Motor neuron (in vitro differentiated cells): ENCODE results near the gene RMRP. TPM values are rescaled to one million over a fixed set of nuclear protein-coding genes. Genes with fewer than 3 reads are reported as not detected.
A peak's percentile ranks its signal among the peaks of the same experiment; 100 is the strongest.

Experiments
- ATAC-seq, 8 experiments: fragments of 200-7000 bp; cut with Tn5 transposase; replicated peaks in 6 of 8; 2 replicates each; pipeline ENCODE4 v1.8.0; 2021; ENCODE audit warnings: mild to moderate bottlenecking in 8 of 8, moderate library complexity in 8 of 8
- H3K27ac ChIP-seq, 2 donors: fragments of 250-450 bp; sonication (Bioruptor Pico); 2 replicates each; pipeline ENCODE4 v1.9.0; 2021; ENCODE audit warnings: antibody characterized with exemption in 2 of 2, mild to moderate bottlenecking in 2 of 2, moderate library complexity in 1 of 2
- H3K4me1 ChIP-seq, 2 donors: fragments of 250-450 bp; sonication (Bioruptor Pico); replicated peaks in 1 of 2; 2 replicates each; pipeline ENCODE4 v1.6.1; 2021; ENCODE audit warnings: antibody characterized with exemption in 2 of 2, mild to moderate bottlenecking in 2 of 2, moderate library complexity in 1 of 2
- H3K4me3 ChIP-seq, 5 donors: fragments of 250-450 bp; sonication (Bioruptor Pico); 2 replicates each; pipeline ENCODE4 v1.9.0; 2021; ENCODE audit warnings: antibody characterized with exemption in 5 of 5, mild to moderate bottlenecking in 5 of 5, moderate library complexity in 4 of 5
- WGBS, 10 experiments: fragments of 450-650 bp; shearing (Covaris generic); methylation state at CpG; one replicate each; pipeline ENCODE4 v1.0.0; 2022; 5-methylcytosine and 5-hydroxymethylcytosine counted together
- in situ Hi-C, 9 experiments: fragments of 400-800 bp; cut with MboI; loops; one replicate each; pipeline ENCODE4 v1.15.0; 2021; ENCODE audit warnings: low sequenced_read_pairs in 9 of 9, low pct_unique_long_range_greater_than_20kb in 2 of 9; ENCODE audit not compliant: unreplicated experiment in 9 of 9
- total RNA-seq, 8 experiments: library from RNA; unstranded; fragments of 300-600 nt; gene quantifications; 2 replicates each; pipeline versions ENCODE4 v1.2.3 to v1.2.4, GENCODE V29; 2022

RMRP gene
- total RNA-seq, 8 experiments from 2014 or later: 12,611 to 65,418 (median 21,607) TPM

DNA sequence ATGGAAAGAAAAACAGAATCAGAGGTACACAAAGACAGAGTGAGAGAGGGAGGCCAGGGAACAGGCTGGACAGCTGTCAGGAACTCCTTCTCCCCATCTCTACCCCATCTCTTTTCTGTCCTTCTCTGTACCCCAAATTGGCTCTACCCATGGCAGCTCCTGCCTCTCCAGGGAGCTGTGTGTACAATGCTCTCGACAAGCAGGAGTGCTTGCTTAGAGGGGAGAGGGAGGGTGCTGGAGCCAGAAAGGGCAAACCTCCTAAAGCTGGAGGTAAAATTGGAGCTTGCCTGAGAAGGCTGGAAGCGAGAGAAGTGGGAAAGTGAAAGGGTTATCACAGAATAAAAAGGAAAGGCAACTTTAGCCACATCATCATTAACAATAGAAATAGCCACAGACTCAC, 25.5 kb upstream of the RMRP start:
- no peaks in the 10 kb centered on the region for H3K4me1 ChIP-seq
- no peak overlapping the region for H3K27ac ChIP-seq
- peak in 1 of 8 experiments; percentile 2 for ATAC-seq
- WGBS, 10 experiments: 66 to 100% methylated on average over 1 to 2 of the region's 2 CpGs; no CpG with 5 or more reads in 8 of the 10 experiments
- H3K4me3 ChIP-seq: no peak overlapping the region
- in situ Hi-C loops: no loop called here

DNA sequence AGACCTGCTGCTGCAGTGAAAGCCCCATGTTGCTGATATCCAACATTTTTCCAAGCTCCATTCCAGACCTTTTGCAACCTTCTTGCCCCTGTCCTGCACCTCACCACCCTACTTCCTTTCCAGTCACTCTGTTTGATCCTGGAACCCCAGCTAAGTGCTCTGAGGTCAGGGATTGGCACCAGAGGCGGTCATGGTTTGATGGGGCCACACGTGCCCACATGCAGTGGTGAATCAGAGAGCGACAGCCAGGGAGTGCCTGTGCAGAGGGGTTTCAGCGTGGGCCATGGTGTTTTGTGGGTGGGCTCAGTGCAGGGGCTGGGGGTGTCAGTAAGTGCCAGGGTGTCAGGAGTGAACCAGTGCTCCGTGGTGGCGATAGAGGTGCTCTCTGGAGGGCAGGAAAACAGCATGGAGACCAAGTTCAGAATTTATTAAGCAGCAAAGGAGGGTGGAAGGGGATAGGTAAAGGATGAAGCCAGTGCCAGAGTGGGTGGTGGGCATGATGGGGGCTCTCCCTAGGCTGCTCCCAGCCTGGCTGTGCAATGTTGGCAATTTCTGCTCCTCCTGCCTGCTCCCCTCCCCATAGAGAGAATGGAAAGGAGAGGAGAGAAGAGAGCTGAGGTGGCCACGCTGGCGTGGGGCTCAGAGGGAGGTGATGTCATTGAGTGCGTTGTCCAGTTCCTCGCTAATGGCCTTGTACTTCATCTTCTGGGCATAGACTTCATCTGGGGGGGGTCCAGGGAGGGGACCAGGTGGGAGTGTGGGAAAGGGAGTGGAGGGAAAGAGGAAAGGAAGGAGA, 24.9 kb upstream of the RMRP start:
- Histone ChIP-seq H3K27ac (no peak overlapping the region), H3K4me3 (no peak overlapping the region), H3K4me1 (no peaks in the 10 kb centered on the region)
- ATAC-seq: peak in 5 of 8 experiments; percentile 34 to 85 (median 78)
- in situ Hi-C loops: no loop called here
- 100% methylated on average over 1 to 2 of the region's 10 CpGs; no CpG with 5 or more reads in 6 of the 10 experiments for whole genome bisulfite sequencing, 10 experiments

DNA sequence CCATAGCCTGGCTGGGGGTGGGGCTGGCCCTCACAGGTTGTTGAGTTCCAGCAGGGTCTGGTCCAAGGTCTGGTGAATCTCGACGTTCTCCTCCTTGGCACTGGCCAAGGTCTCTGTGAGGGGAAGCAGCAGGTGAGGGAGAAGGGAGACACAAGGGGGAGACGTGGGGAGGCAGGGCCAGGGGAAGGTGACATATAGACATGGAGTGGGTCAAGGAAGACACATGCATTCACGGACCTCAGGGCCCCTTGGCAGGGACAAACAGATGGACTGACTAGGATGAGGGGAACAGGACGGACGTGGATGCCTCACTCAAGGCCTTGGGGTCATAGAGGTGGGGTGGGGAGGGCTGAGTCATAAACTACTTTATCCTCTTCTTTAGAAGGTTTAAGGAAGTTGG, 24.2 kb upstream of the RMRP start:
- H3K4me1 ChIP-seq: no peaks in the 10 kb centered on the region
- 56 to 80% (median 70%) methylated on average over 1 to 3 of the region's 6 CpGs; no CpG with 5 or more reads in 7 of the 10 experiments for WGBS, 10 experiments
- H3K4me3 ChIP-seq: no peak overlapping the region
- no peak for ATAC-seq
- H3K27ac ChIP-seq: no peak overlapping the region
- in situ Hi-C loops: no loop called here

- peak in 2 of 8 experiments; percentile 14 to 29 for ATAC-seq
- no peaks in the 10 kb centered on the region for H3K4me1 ChIP-seq
- no peak overlapping the region for H3K27ac ChIP-seq
- WGBS, 10 experiments: 67% methylated on average over 3 of the region's 3 CpGs; no CpG with 5 or more reads in 9 of the 10 experiments
- in situ Hi-C loops: no loop called here
- no peak overlapping the region for H3K4me3 ChIP-seq
These were observed 23.7 kb upstream of the RMRP start for GRCh38 chr9:35681341-35682002.

DNA sequence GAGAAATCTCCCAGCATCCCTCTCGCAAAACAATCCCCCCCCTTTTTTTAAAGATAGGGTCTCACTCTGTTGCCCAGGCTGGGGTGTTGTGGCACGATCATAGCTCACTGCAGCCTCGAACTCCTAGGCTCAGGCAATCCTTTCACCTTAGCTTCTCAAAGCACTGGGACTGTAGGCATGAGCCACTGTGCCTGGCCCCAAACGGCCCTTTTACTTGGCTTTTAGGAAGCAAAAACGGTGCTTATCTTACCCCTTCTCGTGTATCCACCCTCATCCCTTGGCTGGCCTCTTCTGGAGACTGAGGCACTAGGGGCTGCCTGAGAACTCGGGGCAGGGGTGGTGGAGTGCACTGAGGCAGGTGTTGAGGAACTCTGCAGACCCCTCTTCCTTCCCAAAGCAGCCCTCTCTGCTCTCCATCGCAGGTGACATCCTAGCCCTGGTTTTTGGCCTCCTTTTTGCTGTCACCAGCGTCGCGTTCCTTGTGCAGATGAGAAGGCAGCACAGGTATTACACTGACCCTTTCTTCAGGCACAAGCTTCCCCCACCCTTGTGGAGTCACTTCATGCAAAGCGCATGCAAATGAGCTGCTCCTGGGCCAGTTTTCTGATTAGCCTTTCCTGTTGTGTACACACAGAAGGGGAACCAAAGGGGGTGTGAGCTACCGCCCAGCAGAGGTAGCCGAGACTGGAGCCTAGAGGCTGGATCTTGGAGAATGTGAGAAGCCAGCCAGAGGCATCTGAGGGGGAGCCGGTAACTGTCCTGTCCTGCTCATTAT, 22.7 kb upstream of the RMRP start:
- peak in 3 of 8 experiments; percentile 74 to 84 (median 79) for ATAC-seq
- in situ Hi-C loops: no loop called here
- Histone ChIP-seq H3K27ac (no peak overlapping the region), H3K4me1 (no peaks in the 10 kb centered on the region), H3K4me3 (no peak overlapping the region)
- WGBS, 10 experiments: 27 to 100% (median 63%) methylated on average over 1 to 11 of the region's 15 CpGs

GRCh38 chr9:35679766-35680330, 22.0 kb upstream of the RMRP start:
- WGBS, 10 experiments: 75 to 80% methylated on average over 1 to 2 of the region's 8 CpGs; no CpG with 5 or more reads in 8 of the 10 experiments
- in situ Hi-C loops: no loop called here
- no peaks in the 10 kb centered on the region for H3K4me1 ChIP-seq
- H3K4me3 ChIP-seq: no peak overlapping the region
- no peak overlapping the region for H3K27ac ChIP-seq
- no peak for ATAC-seq

- in situ Hi-C loops: no loop called here
- H3K4me1 ChIP-seq: no peaks in the 10 kb centered on the region
- 66 to 100% (median 90%) methylated on average over 1 to 4 of the region's 5 CpGs; no CpG with 5 or more reads in 5 of the 10 experiments for WGBS, 10 experiments
- no peak overlapping the region for H3K4me3 ChIP-seq
- H3K27ac ChIP-seq: no peak overlapping the region
- no peak for ATAC-seq
These were observed 21.3 kb upstream of the RMRP start for GRCh38 chr9:35679091-35679490.

- no peaks in the 10 kb centered on the region for H3K4me1 ChIP-seq
- no peak overlapping the region for H3K27ac ChIP-seq
- in situ Hi-C loops: no loop called here
- 40 to 52% methylated on average over 1 to 13 of the region's 51 CpGs; no CpG with 5 or more reads in 8 of the 10 experiments for WGBS, 10 experiments
- peak overlapping the region; percentile 18 to 30 (median 24) for H3K4me3 ChIP-seq
- peak; percentile 66 to 94 (median 88) for ATAC-seq
These were observed 18.0 kb upstream of the RMRP start for GRCh38 chr9:35675732-35676392.

GRCh38 chr9:35675204-35675603, 17.4 kb upstream of the RMRP start:
- WGBS, 10 experiments: 34 to 85% (median 75%) methylated on average over 3 to 8 of the region's 13 CpGs; no CpG with 5 or more reads in 6 of the 10 experiments
- H3K4me1 ChIP-seq: no peaks in the 10 kb centered on the region
- no peak overlapping the region for H3K27ac ChIP-seq
- ATAC-seq: peak in 6 of 8 experiments; percentile 5 to 42 (median 36)
- H3K4me3 ChIP-seq: peak overlapping the region in 3 of 5 donors; percentile 18 to 30 (median 24)
- in situ Hi-C loops: no loop called here

DNA sequence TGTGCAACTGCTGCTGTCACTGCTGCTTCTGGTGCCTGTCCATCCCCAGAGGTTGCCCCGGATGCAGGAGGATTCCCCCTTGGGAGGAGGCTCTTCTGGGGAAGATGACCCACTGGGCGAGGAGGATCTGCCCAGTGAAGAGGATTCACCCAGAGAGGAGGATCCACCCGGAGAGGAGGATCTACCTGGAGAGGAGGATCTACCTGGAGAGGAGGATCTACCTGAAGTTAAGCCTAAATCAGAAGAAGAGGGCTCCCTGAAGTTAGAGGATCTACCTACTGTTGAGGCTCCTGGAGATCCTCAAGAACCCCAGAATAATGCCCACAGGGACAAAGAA, 16.2 kb upstream of the RMRP start:
- H3K27ac ChIP-seq: no peak overlapping the region
- no peak for ATAC-seq
- no peaks in the 10 kb centered on the region for H3K4me1 ChIP-seq
- in situ Hi-C loops: no loop called here
- 40 to 60% methylated on average over 1 to 2 of the region's 3 CpGs; no CpG with 5 or more reads in 8 of the 10 experiments for WGBS, 10 experiments
- H3K4me3 ChIP-seq: no peak overlapping the region

DNA sequence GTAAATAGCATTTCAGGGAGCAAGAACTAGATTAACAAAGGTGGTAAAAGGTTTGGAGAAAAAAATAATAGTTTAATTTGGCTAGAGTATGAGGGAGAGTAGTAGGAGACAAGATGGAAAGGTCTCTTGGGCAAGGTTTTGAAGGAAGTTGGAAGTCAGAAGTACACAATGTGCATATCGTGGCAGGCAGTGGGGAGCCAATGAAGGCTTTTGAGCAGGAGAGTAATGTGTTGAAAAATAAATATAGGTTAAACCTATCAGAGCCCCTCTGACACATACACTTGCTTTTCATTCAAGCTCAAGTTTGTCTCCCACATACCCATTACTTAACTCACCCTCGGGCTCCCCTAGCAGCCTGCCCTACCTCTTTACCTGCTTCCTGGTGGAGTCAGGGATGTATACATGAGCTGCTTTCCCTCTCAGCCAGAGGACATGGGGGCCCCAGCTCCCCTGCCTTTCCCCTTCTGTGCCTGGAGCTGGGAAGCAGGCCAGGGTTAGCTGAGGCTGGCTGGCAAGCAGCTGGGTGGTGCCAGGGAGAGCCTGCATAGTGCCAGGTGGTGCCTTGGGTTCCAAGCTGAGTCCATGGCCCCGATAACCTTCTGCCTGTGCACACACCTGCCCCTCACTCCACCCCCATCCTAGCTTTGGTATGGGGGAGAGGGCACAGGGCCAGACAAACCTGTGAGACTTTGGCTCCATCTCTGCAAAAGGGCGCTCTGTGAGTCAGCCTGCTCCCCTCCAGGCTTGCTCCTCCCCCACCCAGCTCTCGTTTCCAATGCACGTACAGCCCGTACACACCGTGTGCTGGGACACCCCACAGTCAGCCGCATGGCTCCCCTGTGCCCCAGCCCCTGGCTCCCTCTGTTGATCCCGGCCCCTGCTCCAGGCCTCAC, 15.6 kb upstream of the RMRP start, which contains the start of gene CA9:
Gene CA9 (plus strand): TSS at position 797 of the 893 bp plus-strand sequence. CDS start 32 bp downstream, at position 829.
- Histone ChIP-seq H3K4me3 (no peak within 1 kb of the TSS), H3K4me1 (no peaks in the 10 kb centered on the region), H3K27ac (no peak within 1 kb of the TSS)
- peak in 1 of 8 experiments; percentile 7 for ATAC-seq
- 43 to 90% (median 78%) methylated on average over 1 to 2 of the region's 10 CpGs; no CpG with 5 or more reads in 1 of the 10 experiments for WGBS, 10 experiments
- in situ Hi-C loops: no loop called here
